ENCODE data around the gene NENF.

NENF gene

GRCh38 chr1:212466898-212467650 is 34.4 kb downstream of the NENF start:
- TF ChIP-seq CTCF (conservative IDR thresholded peaks at IDR 0.05; ENCODE audit: low read depth, low read length), result no peak
- H3K4me3 ChIP-seq (ENCODE audit: low read depth, low read length), result no peak overlapping the region
- peak; percentile 41 for DNase-seq (ENCODE audit: low read depth)

GRCh38 chr1:212467843-212468482 is 35.2 kb downstream of the NENF start:
- TF ChIP-seq CTCF (conservative IDR thresholded peaks at IDR 0.05; ENCODE audit: low read depth, low read length), result no peak
- DNase-seq (ENCODE audit: low read depth), result no peak
- no peak overlapping the region for H3K4me3 ChIP-seq (ENCODE audit: low read depth, low read length)

- no peak overlapping the region for H3K4me3 ChIP-seq (ENCODE audit: low read depth, low read length)
- TF ChIP-seq CTCF (conservative IDR thresholded peaks at IDR 0.05; ENCODE audit: low read depth, low read length), result no peak
- peak; percentile 98 for DNase-seq (ENCODE audit: low read depth)
These were observed 37.3 kb downstream of the NENF start for GRCh38 chr1:212470059-212470458.

- no peak for DNase-seq (ENCODE audit: low read depth)
- no peak for TF ChIP-seq CTCF (conservative IDR thresholded peaks at IDR 0.05; ENCODE audit: low read depth, low read length)
- H3K4me3 ChIP-seq (ENCODE audit: low read depth, low read length), result no peak overlapping the region
These were observed 38.6 kb downstream of the NENF start for GRCh38 chr1:212471286-212471685.

GRCh38 chr1:212471891-212472675 is 39.4 kb downstream of the NENF start:
- H3K4me3 ChIP-seq (ENCODE audit: low read depth, low read length), result no peak overlapping the region
- DNase-seq (ENCODE audit: low read depth), result no peak
- no peak for TF ChIP-seq CTCF (conservative IDR thresholded peaks at IDR 0.05; ENCODE audit: low read depth, low read length)

GRCh38 chr1:212473729-212474128 is 41.0 kb downstream of the NENF start:
- H3K4me3 ChIP-seq (ENCODE audit: low read depth, low read length), result no peak overlapping the region
- DNase-seq (ENCODE audit: low read depth), result no peak
- no peak for TF ChIP-seq CTCF (conservative IDR thresholded peaks at IDR 0.05; ENCODE audit: low read depth, low read length)
